IMR-90 (cell line): Measurements from ENCODE around the gene CCNL2. TPM values are rescaled to one million over a fixed set of nuclear protein-coding genes. Genes with fewer than 3 reads are reported as not detected.

Experiments used
- ATAC-seq: fragments of 200-7000 bp; cut with Tn5 transposase; 2 replicates; pipeline ENCODE4 v1.9.1; 2020; ENCODE audit warnings: low read depth, mild to moderate bottlenecking, moderate library complexity
- BruUV-seq: library from RNA; stranded (reverse); fragments of 400-500 nt; replicated peaks from 2 replicates; lab custom pipeline; 2021; lab: Mats Ljungman, UMichigan
- CTCF ChIA-PET: fragments of 300-600 bp; formaldehyde crosslinking; extraction: SDS; loops from one replicate; lab custom pipeline; 2021; ENCODE audit warnings: antibody characterized with exemption; lab: Yijun Ruan, JAX
- POLR2A ChIA-PET: fragments of 300-600 bp; sonication (Branson Sonifier 250); formaldehyde crosslinking; loops from one replicate; lab custom pipeline; 2022; ENCODE audit warnings: antibody characterized with exemption; ENCODE audit not compliant: unreplicated experiment; lab: Charles Lee
- DNase-seq: peaks from one replicate; pipeline ENCODE4 v3.0.0; 2013
- H2AFZ ChIP-seq: replicated peaks from 2 replicates; pipeline ENCODE3; 2013; ENCODE audit warnings: low read length, mild to moderate bottlenecking; ENCODE audit not compliant: poor library complexity
- H2AK5ac ChIP-seq: 2 replicates; pipeline ENCODE4 v1.6.1; 2013; ENCODE audit warnings: low read depth, low read length, inconsistent platforms
- H2AK9ac ChIP-seq: replicated peaks from 2 replicates; pipeline ENCODE3; 2013; ENCODE audit warnings: mild to moderate bottlenecking, low read depth, low read length, moderate library complexity; ENCODE audit not compliant: poor library complexity
- H2BK120ac ChIP-seq: 2 replicates; pipeline ENCODE4 v1.6.1; 2013; ENCODE audit warnings: low read depth, low read length, inconsistent platforms
- H2BK15ac ChIP-seq: 3 replicates; pipeline ENCODE4 v1.6.1; 2013; ENCODE audit warnings: low read depth, low read length, inconsistent platforms
- H2BK20ac ChIP-seq: 2 replicates; pipeline ENCODE4 v1.6.1; 2013; ENCODE audit warnings: low read depth, mild to moderate bottlenecking, inconsistent platforms, low read length, moderate library complexity
- H2BK5ac ChIP-seq: 2 replicates; pipeline ENCODE4 v1.6.1; 2013; ENCODE audit warnings: mild to moderate bottlenecking, low read depth, low read length, inconsistent platforms; ENCODE audit not compliant: poor library complexity, severe bottlenecking
- H3K14ac ChIP-seq: replicated peaks from 2 replicates; pipeline ENCODE4 v1.6.1; 2013; ENCODE audit warnings: low read depth, low read length, inconsistent platforms
- H3K18ac ChIP-seq: 2 replicates; pipeline ENCODE4 v1.6.1; 2013; ENCODE audit warnings: low read depth, low read length, control low read depth
- H3K23ac ChIP-seq: 2 replicates; pipeline ENCODE4 v1.6.1; 2013; ENCODE audit warnings: low read depth, low read length, inconsistent platforms
- H3K27ac ChIP-seq: 2 replicates; pipeline ENCODE4 v1.5.1; 2013; ENCODE audit warnings: mild to moderate bottlenecking, control low read depth, low read length; ENCODE audit not compliant: insufficient read depth
- H3K27me3 ChIP-seq: 2 replicates; pipeline ENCODE4 v1.6.1; 2013; ENCODE audit warnings: low read length; ENCODE audit not compliant: control insufficient read depth, insufficient read depth
- H3K36me3 ChIP-seq: 2 replicates; pipeline ENCODE4 v1.6.1; 2013; ENCODE audit warnings: low read length, mixed read lengths; ENCODE audit not compliant: control insufficient read depth, insufficient read depth
- H3K4ac ChIP-seq: 2 replicates; pipeline ENCODE4 v1.6.1; 2013; ENCODE audit warnings: low read depth, low read length, inconsistent platforms
- H3K4me1 ChIP-seq: 2 replicates; pipeline ENCODE4 v1.6.1; 2013; ENCODE audit warnings: low read length, mixed read lengths; ENCODE audit not compliant: control insufficient read depth, insufficient read depth
- H3K4me2 ChIP-seq: 2 replicates; pipeline ENCODE4 v1.6.1; 2013; ENCODE audit warnings: low read depth, mild to moderate bottlenecking, control low read depth, low read length, moderate library complexity
- H3K4me3 ChIP-seq: 2 replicates; pipeline ENCODE4 v1.5.1; 2013; ENCODE audit warnings: low read depth, mild to moderate bottlenecking, control low read depth, low read length, moderate library complexity; ENCODE audit not compliant: insufficient read depth
- H3K56ac ChIP-seq: 2 replicates; pipeline ENCODE4 v1.6.1; 2013; ENCODE audit warnings: low read length, inconsistent platforms; ENCODE audit not compliant: insufficient read depth; ENCODE audit errors: extremely low read depth
- H3K79me1 ChIP-seq, 2 experiments: 2 replicates each; pipeline ENCODE4 v1.6.1; 2013; ENCODE audit warnings: low read length in 2 of 2, inconsistent platforms in 1 of 2, low read depth in 1 of 2
- H3K9ac ChIP-seq: 2 replicates; pipeline ENCODE4 v1.6.1; 2013; ENCODE audit warnings: low read depth, low read length, control low read depth
- H3K9me1 ChIP-seq: 2 replicates; pipeline ENCODE4 v1.6.1; 2013; ENCODE audit warnings: low read length, inconsistent platforms; ENCODE audit not compliant: insufficient read depth
- H3K9me3 ChIP-seq: 2 replicates; pipeline ENCODE4 v1.6.1; 2013; ENCODE audit warnings: low read length; ENCODE audit not compliant: control insufficient read depth, insufficient read depth
- H4K20me1 ChIP-seq: 2 replicates; pipeline ENCODE4 v1.6.1; 2013; ENCODE audit warnings: low read length, inconsistent platforms; ENCODE audit not compliant: insufficient read depth
- H4K5ac ChIP-seq: 2 replicates; pipeline ENCODE4 v1.6.1; 2013; ENCODE audit warnings: mild to moderate bottlenecking, low read depth, low read length, control low read depth
- H4K8ac ChIP-seq, 2 experiments: 2 replicates each; pipeline ENCODE4 v1.6.1; 2013; ENCODE audit warnings: low read depth in 2 of 2, low read length in 2 of 2, control low read depth in 1 of 2, inconsistent platforms in 1 of 2
- H4K91ac ChIP-seq: 2 replicates; pipeline ENCODE4 v1.6.1; 2013; ENCODE audit warnings: low read depth, low read length, inconsistent platforms; ENCODE audit not compliant: insufficient read depth
- BHLHE40 ChIP-seq: fragments of 150-350 bp; IDR thresholded peaks from 2 replicates; pipeline ENCODE4 v1.6.1; 2016; ENCODE audit warnings: mild to moderate bottlenecking, low read depth, low read length
- CEBPB ChIP-seq: IDR thresholded peaks from 2 replicates; pipeline ENCODE4 v1.6.1; 2012; ENCODE audit warnings: low read depth, low read length, improper control_type of control experiment
- CHD1 ChIP-seq: IDR thresholded peaks from 2 replicates; pipeline ENCODE4 v1.6.1; 2012; ENCODE audit warnings: low read depth, low read length, improper control_type of control experiment
- CTCF ChIP-seq: conservative IDR thresholded peaks from 2 replicates; pipeline ENCODE4 v1.5.1; 2012; ENCODE audit warnings: mild to moderate bottlenecking, low read depth, low read length, improper control_type of control experiment
- ELK1 ChIP-seq: fragments of 150-350 bp; IDR thresholded peaks from 2 replicates; pipeline ENCODE4 v1.6.1; 2016; ENCODE audit warnings: low read depth, mild to moderate bottlenecking, low read length, moderate library complexity, borderline replicate concordance
- FOS ChIP-seq: fragments of 150-350 bp; IDR thresholded peaks from 2 replicates; pipeline ENCODE4 v1.6.1; 2016; ENCODE audit warnings: low read depth, low read length
- MAFK ChIP-seq: IDR thresholded peaks from 2 replicates; pipeline ENCODE4 v1.6.1; 2012; ENCODE audit warnings: low read depth, low read length, improper control_type of control experiment
- MAZ ChIP-seq: IDR thresholded peaks from 2 replicates; pipeline ENCODE4 v1.6.1; 2012; ENCODE audit warnings: low read depth, mild to moderate bottlenecking, low read length, improper control_type of control experiment, moderate library complexity, borderline replicate concordance
- MXI1 ChIP-seq: IDR thresholded peaks from 2 replicates; pipeline ENCODE4 v1.6.1; 2012; ENCODE audit warnings: low read depth, mild to moderate bottlenecking, low read length, moderate library complexity, borderline replicate concordance
- NFE2L2 ChIP-seq: fragments of 150-350 bp; IDR thresholded peaks from 2 replicates; pipeline ENCODE4 v1.6.1; 2016; ENCODE audit warnings: low read depth, mild to moderate bottlenecking, low read length
- POLR2A ChIP-seq: IDR thresholded peaks from 2 replicates; pipeline ENCODE4 v1.6.1; 2012; ENCODE audit warnings: mild to moderate bottlenecking, low read depth, low read length
- RAD21 ChIP-seq: IDR thresholded peaks from 2 replicates; pipeline ENCODE4 v1.6.1; 2012; ENCODE audit warnings: low read length, improper control_type of control experiment
- RCOR1 ChIP-seq: IDR thresholded peaks from 2 replicates; pipeline ENCODE4 v1.6.1; 2012; ENCODE audit warnings: mild to moderate bottlenecking, low read length, improper control_type of control experiment; ENCODE audit not compliant: insufficient replicate concordance
- RFX5 ChIP-seq: IDR thresholded peaks from 2 replicates; pipeline ENCODE4 v1.8.0; 2012; ENCODE audit warnings: low read depth, mild to moderate bottlenecking, low read length, moderate library complexity
- SMC3 ChIP-seq: fragments of 150-350 bp; IDR thresholded peaks from 2 replicates; pipeline ENCODE4 v1.6.1; 2016; ENCODE audit warnings: low read depth, mild to moderate bottlenecking, antibody characterized with exemption, low read length, moderate library complexity
- USF2 ChIP-seq: fragments of 150-350 bp; IDR thresholded peaks from 2 replicates; pipeline ENCODE4 v1.6.1; 2017; ENCODE audit warnings: mild to moderate bottlenecking, antibody characterized with exemption, low read length, low read depth
- WGBS, 2 experiments: methylation state at CpG; one replicate each; pipeline versions ENCODE4 v1.1.5 to v1.1.7; 2013; ENCODE audit warnings: missing lambda C conversion rate in 2 of 2; ENCODE audit not compliant: insufficient read length in 1 of 2; ENCODE audit errors: extremely low coverage in 2 of 2; 5-methylcytosine and 5-hydroxymethylcytosine counted together
- dilution Hi-C: fragments of 300-500 bp; cut with HindIII; formaldehyde crosslinking; loops from one replicate; pipeline ENCODE4 v1.14.3; 2018; ENCODE audit warnings: low sequenced_read_pairs; ENCODE audit not compliant: unreplicated experiment
- in situ Hi-C: fragments of 300-500 bp; cut with MboI; formaldehyde crosslinking; loops from 3 replicates; pipeline ENCODE4 v1.14.3; 2019; ENCODE audit warnings: low sequenced_read_pairs, inconsistent platforms, mixed read lengths
- intact Hi-C: fragments of 100-400 bp; cut with micrococcal nuclease; formaldehyde crosslinking; loops from 2 replicates; pipeline ENCODE4 v1.10.0; 2022
- polyA plus RNA-seq, 3 experiments: library from polyadenylated mRNA; depleted of rRNA; stranded (reverse); fragments of >200 nt; gene quantifications; 2 replicates each; pipeline ENCODE4 v1.2.3, GENCODE V29; 2012; ENCODE audit warnings: low replicate concordance in 1 of 3
- total RNA-seq: library from RNA; depleted of rRNA; stranded (reverse); fragments of >200 nt; gene quantifications from 2 replicates; pipeline ENCODE4 v1.2.3, GENCODE V29; 2012

The CCNL2 gene
- total and polyA plus RNA-seq, 2 of the 4 experiments (the other 2 are of a cell fraction) = 53.9 to 239 TPM

GRCh38 chr1:1401457-1402010 lies 2.4 kb upstream of the CCNL2 start:
- Histone ChIP-seq H3K36me3 (peaks cover 55% of the 10 kb centered on the region), H2AK5ac (no peak overlapping the region), H3K23ac (no peak overlapping the region), H3K4me3 (no peak overlapping the region), H3K79me1 (peaks cover 22 to 73% of the 10 kb centered on the region in 2 experiments), H3K14ac (no peak overlapping the region), H2BK15ac (no peak overlapping the region), H4K20me1 (peaks cover 28% of the 10 kb centered on the region; the same call in 1 of the 2 replicates), H4K91ac (no peak overlapping the region), H3K4ac (no peak overlapping the region), H2AFZ (no peak overlapping the region), H3K9ac (no peak overlapping the region), H2AK9ac (peak overlapping the region; percentile 99), H2BK120ac (no peak overlapping the region), H4K8ac (no peak overlapping the region), H3K56ac (no peak overlapping the region), H3K4me1 (peaks cover 17% of the 10 kb centered on the region), H3K9me1 (peaks cover 11% of the 10 kb centered on the region), H3K27ac (no peak overlapping the region), H4K5ac (no peak overlapping the region), H2BK20ac (no peak overlapping the region), H3K27me3 (no peaks in the 10 kb centered on the region), H3K4me2 (no peak overlapping the region), H3K9me3 (no peaks in the 10 kb centered on the region), H3K18ac (no peak overlapping the region), H2BK5ac (no peak overlapping the region)
- CTCF ChIA-PET = no interaction called here
- in situ Hi-C loops (no loop called here), dilution Hi-C loops (no loop called here), intact Hi-C loops (no loop called here)
- no TSS peak for BruUV-seq
- no peak for DNase-seq
- TF ChIP-seq ELK1 = no peak
- no peak for TF ChIP-seq USF2
- no peak for TF ChIP-seq CEBPB
- TF ChIP-seq MXI1 = no peak
- TF ChIP-seq CHD1 = no peak
- no peak for TF ChIP-seq POLR2A
- no peak for TF ChIP-seq NFE2L2
- TF ChIP-seq FOS = no peak
- no peak for TF ChIP-seq MAFK
- no peak for TF ChIP-seq BHLHE40
- TF ChIP-seq RCOR1 = no peak
- no peak for TF ChIP-seq RAD21
- TF ChIP-seq SMC3 = no peak
- no peak for TF ChIP-seq RFX5
- TF ChIP-seq MAZ = no peak
- TF ChIP-seq CTCF = no peak
- POLR2A ChIA-PET = no interaction called here
- WGBS, 2 experiments = no CpG with 5 or more reads among the region's 7 CpGs
- ATAC-seq = no peak
